H1 (cell line): ENCODE measurements around the gene MS4A6A. TPM values are rescaled to one million over a fixed set of nuclear protein-coding genes. Genes with fewer than 3 reads are reported as not detected.

Experiments
- CBX5 ChIP-seq: fragments of 300-800, 300-1000 bp; sonication (generic); IDR thresholded peaks from 2 replicates; pipeline ENCODE4 v1.7.1; 2016; ENCODE audit warnings: antibody characterized with exemption, low read length, low read depth
- CTBP2 ChIP-seq: IDR thresholded peaks from 2 replicates; pipeline ENCODE4 v1.7.0; 2011; ENCODE audit warnings: borderline replicate concordance, mild to moderate bottlenecking, moderate library complexity, mixed read lengths, low read length; ENCODE audit not compliant: insufficient read depth, insufficient read length
- HDAC6 ChIP-seq: IDR thresholded peaks from one replicate; pipeline ENCODE4 v1.7.1; 2012; ENCODE audit warnings: low read depth, mild to moderate bottlenecking, inconsistent platforms, low read length, moderate library complexity
- SIX5 ChIP-seq: IDR thresholded peaks from 2 replicates; pipeline ENCODE4 v1.6.1; 2011; ENCODE audit warnings: mild to moderate bottlenecking, low read depth, low read length
- polyA plus RNA-seq, 7 experiments: library from polyadenylated mRNA; depleted of rRNA in 3 of 7; stranded (reverse) in 5 of 7; unstranded in 2 of 7; fragments of >200 nt in 5 of 7; fragments of 200-250 nt in 2 of 7; gene quantifications; 1 replicate in 5 of 7; 2 replicates in 1 of 7; 4 replicates in 1 of 7; pipeline versions ENCODE4 v1.2.1 to v1.2.3, GENCODE V29; 2011 to 2013; ENCODE audit warnings: missing spikeins in 2 of 7, mixed read lengths in 2 of 7
- total RNA-seq: library from RNA; stranded (reverse); fragmentation: NEBNext Ultra II Directional; extraction: Animal tissue kit (Norgen Biotek cat#: 25700); gene quantifications from 2 replicates; pipeline ENCODE4 v1.2.1, GENCODE V29; 2021

MS4A6A gene
- total and polyA plus RNA-seq, 2 of the 8 experiments (the other 6 are each of a cell fraction or from before 2014, with no cell fraction given): not detected

- no peak for TF ChIP-seq HDAC6
- no peak for TF ChIP-seq CTBP2
- TF ChIP-seq CBX5: no peak
- TF ChIP-seq SIX5: no peak
These were observed 38.3 kb upstream of the MS4A6A start (continued) for GRCh38 chr11:60221181-60221580.
